IMR-90 (cell line): ENCODE measurements around the gene SVIL. TPM values are rescaled to one million over a fixed set of nuclear protein-coding genes. Genes with fewer than 3 reads are reported as not detected.

ENCODE experiments used
- ATAC-seq: fragments of 200-7000 bp; cut with Tn5 transposase; 2 replicates; pipeline ENCODE4 v1.9.1; 2020; ENCODE audit warnings: low read depth, mild to moderate bottlenecking, moderate library complexity
- BruUV-seq: library from RNA; stranded (reverse); fragments of 400-500 nt; replicated peaks from 2 replicates; lab custom pipeline; 2021; lab: Mats Ljungman, UMichigan
- CTCF ChIA-PET: fragments of 300-600 bp; formaldehyde crosslinking; extraction: SDS; loops from one replicate; lab custom pipeline; 2021; ENCODE audit warnings: antibody characterized with exemption; lab: Yijun Ruan, JAX
- POLR2A ChIA-PET: fragments of 300-600 bp; sonication (Branson Sonifier 250); formaldehyde crosslinking; loops from one replicate; lab custom pipeline; 2022; ENCODE audit warnings: antibody characterized with exemption; ENCODE audit not compliant: unreplicated experiment; lab: Charles Lee
- DNase-seq: peaks from one replicate; pipeline ENCODE4 v3.0.0; 2013
- H2AFZ ChIP-seq: replicated peaks from 2 replicates; pipeline ENCODE3; 2013; ENCODE audit warnings: low read length, mild to moderate bottlenecking; ENCODE audit not compliant: poor library complexity
- H2AK5ac ChIP-seq: 2 replicates; pipeline ENCODE4 v1.6.1; 2013; ENCODE audit warnings: low read depth, low read length, inconsistent platforms
- H2AK9ac ChIP-seq: replicated peaks from 2 replicates; pipeline ENCODE3; 2013; ENCODE audit warnings: mild to moderate bottlenecking, low read depth, low read length, moderate library complexity; ENCODE audit not compliant: poor library complexity
- H2BK120ac ChIP-seq: 2 replicates; pipeline ENCODE4 v1.6.1; 2013; ENCODE audit warnings: low read depth, low read length, inconsistent platforms
- H2BK15ac ChIP-seq: 3 replicates; pipeline ENCODE4 v1.6.1; 2013; ENCODE audit warnings: low read depth, low read length, inconsistent platforms
- H2BK20ac ChIP-seq: 2 replicates; pipeline ENCODE4 v1.6.1; 2013; ENCODE audit warnings: low read depth, mild to moderate bottlenecking, inconsistent platforms, low read length, moderate library complexity
- H2BK5ac ChIP-seq: 2 replicates; pipeline ENCODE4 v1.6.1; 2013; ENCODE audit warnings: mild to moderate bottlenecking, low read depth, low read length, inconsistent platforms; ENCODE audit not compliant: poor library complexity, severe bottlenecking
- H3K14ac ChIP-seq: replicated peaks from 2 replicates; pipeline ENCODE4 v1.6.1; 2013; ENCODE audit warnings: low read depth, low read length, inconsistent platforms
- H3K18ac ChIP-seq: 2 replicates; pipeline ENCODE4 v1.6.1; 2013; ENCODE audit warnings: low read depth, low read length, control low read depth
- H3K23ac ChIP-seq: 2 replicates; pipeline ENCODE4 v1.6.1; 2013; ENCODE audit warnings: low read depth, low read length, inconsistent platforms
- H3K27ac ChIP-seq: 2 replicates; pipeline ENCODE4 v1.5.1; 2013; ENCODE audit warnings: mild to moderate bottlenecking, control low read depth, low read length; ENCODE audit not compliant: insufficient read depth
- H3K27me3 ChIP-seq: 2 replicates; pipeline ENCODE4 v1.6.1; 2013; ENCODE audit warnings: low read length; ENCODE audit not compliant: control insufficient read depth, insufficient read depth
- H3K36me3 ChIP-seq: 2 replicates; pipeline ENCODE4 v1.6.1; 2013; ENCODE audit warnings: low read length, mixed read lengths; ENCODE audit not compliant: control insufficient read depth, insufficient read depth
- H3K4ac ChIP-seq: 2 replicates; pipeline ENCODE4 v1.6.1; 2013; ENCODE audit warnings: low read depth, low read length, inconsistent platforms
- H3K4me1 ChIP-seq: 2 replicates; pipeline ENCODE4 v1.6.1; 2013; ENCODE audit warnings: low read length, mixed read lengths; ENCODE audit not compliant: control insufficient read depth, insufficient read depth
- H3K4me2 ChIP-seq: 2 replicates; pipeline ENCODE4 v1.6.1; 2013; ENCODE audit warnings: low read depth, mild to moderate bottlenecking, control low read depth, low read length, moderate library complexity
- H3K4me3 ChIP-seq: 2 replicates; pipeline ENCODE4 v1.5.1; 2013; ENCODE audit warnings: low read depth, mild to moderate bottlenecking, control low read depth, low read length, moderate library complexity; ENCODE audit not compliant: insufficient read depth
- H3K56ac ChIP-seq: 2 replicates; pipeline ENCODE4 v1.6.1; 2013; ENCODE audit warnings: low read length, inconsistent platforms; ENCODE audit not compliant: insufficient read depth; ENCODE audit errors: extremely low read depth
- H3K79me1 ChIP-seq, 2 experiments: 2 replicates each; pipeline ENCODE4 v1.6.1; 2013; ENCODE audit warnings: low read length in 2 of 2, inconsistent platforms in 1 of 2, low read depth in 1 of 2
- H3K9ac ChIP-seq: 2 replicates; pipeline ENCODE4 v1.6.1; 2013; ENCODE audit warnings: low read depth, low read length, control low read depth
- H3K9me1 ChIP-seq: 2 replicates; pipeline ENCODE4 v1.6.1; 2013; ENCODE audit warnings: low read length, inconsistent platforms; ENCODE audit not compliant: insufficient read depth
- H3K9me3 ChIP-seq: 2 replicates; pipeline ENCODE4 v1.6.1; 2013; ENCODE audit warnings: low read length; ENCODE audit not compliant: control insufficient read depth, insufficient read depth
- H4K20me1 ChIP-seq: 2 replicates; pipeline ENCODE4 v1.6.1; 2013; ENCODE audit warnings: low read length, inconsistent platforms; ENCODE audit not compliant: insufficient read depth
- H4K5ac ChIP-seq: 2 replicates; pipeline ENCODE4 v1.6.1; 2013; ENCODE audit warnings: mild to moderate bottlenecking, low read depth, low read length, control low read depth
- H4K8ac ChIP-seq, 2 experiments: 2 replicates each; pipeline ENCODE4 v1.6.1; 2013; ENCODE audit warnings: low read depth in 2 of 2, low read length in 2 of 2, control low read depth in 1 of 2, inconsistent platforms in 1 of 2
- H4K91ac ChIP-seq: 2 replicates; pipeline ENCODE4 v1.6.1; 2013; ENCODE audit warnings: low read depth, low read length, inconsistent platforms; ENCODE audit not compliant: insufficient read depth
- BHLHE40 ChIP-seq: fragments of 150-350 bp; IDR thresholded peaks from 2 replicates; pipeline ENCODE4 v1.6.1; 2016; ENCODE audit warnings: mild to moderate bottlenecking, low read depth, low read length
- CHD1 ChIP-seq: IDR thresholded peaks from 2 replicates; pipeline ENCODE4 v1.6.1; 2012; ENCODE audit warnings: low read depth, low read length, improper control_type of control experiment
- FOS ChIP-seq: fragments of 150-350 bp; IDR thresholded peaks from 2 replicates; pipeline ENCODE4 v1.6.1; 2016; ENCODE audit warnings: low read depth, low read length
- MAFK ChIP-seq: IDR thresholded peaks from 2 replicates; pipeline ENCODE4 v1.6.1; 2012; ENCODE audit warnings: low read depth, low read length, improper control_type of control experiment
- MXI1 ChIP-seq: IDR thresholded peaks from 2 replicates; pipeline ENCODE4 v1.6.1; 2012; ENCODE audit warnings: low read depth, mild to moderate bottlenecking, low read length, moderate library complexity, borderline replicate concordance
- NFE2L2 ChIP-seq: fragments of 150-350 bp; IDR thresholded peaks from 2 replicates; pipeline ENCODE4 v1.6.1; 2016; ENCODE audit warnings: low read depth, mild to moderate bottlenecking, low read length
- POLR2A ChIP-seq: IDR thresholded peaks from 2 replicates; pipeline ENCODE4 v1.6.1; 2012; ENCODE audit warnings: mild to moderate bottlenecking, low read depth, low read length
- RAD21 ChIP-seq: IDR thresholded peaks from 2 replicates; pipeline ENCODE4 v1.6.1; 2012; ENCODE audit warnings: low read length, improper control_type of control experiment
- RCOR1 ChIP-seq: IDR thresholded peaks from 2 replicates; pipeline ENCODE4 v1.6.1; 2012; ENCODE audit warnings: mild to moderate bottlenecking, low read length, improper control_type of control experiment; ENCODE audit not compliant: insufficient replicate concordance
- RFX5 ChIP-seq: IDR thresholded peaks from 2 replicates; pipeline ENCODE4 v1.8.0; 2012; ENCODE audit warnings: low read depth, mild to moderate bottlenecking, low read length, moderate library complexity
- SMC3 ChIP-seq: fragments of 150-350 bp; IDR thresholded peaks from 2 replicates; pipeline ENCODE4 v1.6.1; 2016; ENCODE audit warnings: low read depth, mild to moderate bottlenecking, antibody characterized with exemption, low read length, moderate library complexity
- USF2 ChIP-seq: fragments of 150-350 bp; IDR thresholded peaks from 2 replicates; pipeline ENCODE4 v1.6.1; 2017; ENCODE audit warnings: mild to moderate bottlenecking, antibody characterized with exemption, low read length, low read depth
- WGBS, 2 experiments: methylation state at CpG; one replicate each; pipeline versions ENCODE4 v1.1.5 to v1.1.7; 2013; ENCODE audit warnings: missing lambda C conversion rate in 2 of 2; ENCODE audit not compliant: insufficient read length in 1 of 2; ENCODE audit errors: extremely low coverage in 2 of 2; 5-methylcytosine and 5-hydroxymethylcytosine counted together
- dilution Hi-C: fragments of 300-500 bp; cut with HindIII; formaldehyde crosslinking; loops from one replicate; pipeline ENCODE4 v1.14.3; 2018; ENCODE audit warnings: low sequenced_read_pairs; ENCODE audit not compliant: unreplicated experiment
- in situ Hi-C: fragments of 300-500 bp; cut with MboI; formaldehyde crosslinking; loops from 3 replicates; pipeline ENCODE4 v1.14.3; 2019; ENCODE audit warnings: low sequenced_read_pairs, inconsistent platforms, mixed read lengths
- intact Hi-C: fragments of 100-400 bp; cut with micrococcal nuclease; formaldehyde crosslinking; loops from 2 replicates; pipeline ENCODE4 v1.10.0; 2022
- polyA plus RNA-seq, 3 experiments: library from polyadenylated mRNA; depleted of rRNA; stranded (reverse); fragments of >200 nt; gene quantifications; 2 replicates each; pipeline ENCODE4 v1.2.3, GENCODE V29; 2012; ENCODE audit warnings: low replicate concordance in 1 of 3
- total RNA-seq: library from RNA; depleted of rRNA; stranded (reverse); fragments of >200 nt; gene quantifications from 2 replicates; pipeline ENCODE4 v1.2.3, GENCODE V29; 2012
- TF ChIP-seq, protein P1 (sequence below): conservative IDR thresholded peaks from 2 replicates; pipeline ENCODE4 v1.5.1; 2012; ENCODE audit warnings: mild to moderate bottlenecking, low read depth, low read length, improper control_type of control experiment

Gene SVIL
- total and polyA plus RNA-seq, 2 of the 4 experiments (the other 2 are of a cell fraction), result 11.5 to 11.6 TPM

DNA sequence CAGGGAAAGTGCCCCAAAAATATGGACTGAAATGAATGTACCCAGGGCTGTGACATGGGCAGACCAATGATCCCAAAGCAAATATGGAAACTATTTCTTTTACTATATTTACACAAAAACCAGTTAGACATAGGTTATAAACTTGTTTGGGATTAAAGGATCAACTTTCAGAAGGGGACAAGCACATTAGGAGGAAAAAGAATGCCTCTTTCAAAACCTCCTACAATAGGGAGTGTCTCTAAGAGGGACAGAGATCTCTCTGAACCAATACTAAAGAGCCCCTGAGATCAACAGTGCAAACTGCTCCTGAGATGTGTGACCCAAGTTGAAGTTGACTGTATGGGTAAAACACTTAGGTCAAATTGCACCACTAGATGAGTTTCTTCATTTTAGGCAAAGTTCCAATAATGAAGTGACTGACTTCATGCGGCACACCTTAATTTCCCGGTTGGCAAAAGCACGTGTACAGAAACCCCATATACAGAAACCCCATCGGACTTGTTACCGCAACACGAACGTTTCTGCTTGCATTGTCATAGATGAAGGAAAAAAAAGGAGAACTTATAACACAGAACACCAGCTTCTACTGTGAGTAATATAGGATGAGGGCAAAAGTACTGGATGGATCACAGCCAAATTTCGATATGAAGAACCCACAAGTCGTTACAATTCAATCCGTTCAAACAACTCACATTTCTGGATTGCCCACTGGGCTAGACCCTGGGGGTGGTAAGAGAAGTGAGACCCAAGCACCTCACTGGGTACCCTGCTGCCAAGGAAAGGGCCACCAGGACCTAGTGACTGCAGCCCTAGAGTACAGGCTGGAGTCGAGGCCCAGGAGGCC, 4.3 kb downstream of the SVIL start (continued):
- TF ChIP-seq RAD21, result no peak

DNA sequence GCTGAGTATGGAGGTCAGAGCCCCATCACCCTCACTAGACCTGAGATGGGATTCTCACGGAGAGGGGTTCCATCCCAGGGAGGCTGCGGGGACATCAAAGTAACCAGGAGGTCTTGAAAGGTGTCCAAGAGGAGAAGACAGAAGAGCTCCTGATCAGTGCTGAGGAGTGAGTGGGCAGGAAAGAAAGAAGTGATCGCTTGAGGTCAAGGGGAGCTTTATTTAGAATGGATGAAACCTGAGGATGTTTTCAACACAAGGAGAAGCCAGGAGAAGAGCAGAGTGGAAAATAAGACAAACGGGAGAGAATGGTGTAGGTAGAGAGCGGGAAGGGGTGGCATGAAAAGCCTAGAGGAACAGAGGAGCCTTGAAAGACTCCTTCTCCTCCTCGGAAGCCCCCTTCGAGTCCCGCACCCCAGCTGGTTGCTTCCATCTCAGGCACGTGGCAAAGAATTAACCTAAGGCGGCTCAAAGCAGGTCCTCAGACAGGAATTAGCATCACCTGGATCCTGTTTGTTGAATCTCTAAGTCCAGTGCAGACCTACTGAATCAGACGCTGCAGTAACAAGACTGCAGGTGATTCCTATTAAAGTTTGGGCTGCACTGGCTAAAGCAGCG, 5.8 kb downstream of the SVIL start:
- H3K9me1 ChIP-seq, result peaks cover 12% of the 10 kb centered on the region; the same call in 1 of the 2 replicates
- H3K9ac ChIP-seq, result no peak overlapping the region
- peak overlapping the region; percentile 15; the same call in 1 of the 2 replicates for H2AK5ac ChIP-seq
- no peak overlapping the region for H2BK20ac ChIP-seq
- WGBS, 2 experiments, result 94% methylated on average over 8 of the region's 12 CpGs; no CpG with 5 or more reads in 1 of the 2 experiments
- DNase-seq, result no peak
- H3K9me3 ChIP-seq, result no peaks in the 10 kb centered on the region
- peaks cover 25% of the 10 kb centered on the region; the same call in 1 of the 2 replicates for H4K20me1 ChIP-seq
- peaks cover 38 to 67% of the 10 kb centered on the region in 2 experiments for H3K79me1 ChIP-seq
- H3K18ac ChIP-seq, result 0 out of 2 replicates have a peak overlapping the region, but pooled peaks have one; percentile 23
- H3K4ac ChIP-seq, result no peak overlapping the region
- H3K4me3 ChIP-seq, result no peak overlapping the region
- no peak overlapping the region for H4K8ac ChIP-seq
- no peak overlapping the region for H2BK120ac ChIP-seq
- no peak overlapping the region for H2BK15ac ChIP-seq
- peaks cover 5% of the 10 kb centered on the region for H3K4me1 ChIP-seq
- H3K56ac ChIP-seq, result no peak overlapping the region
- POLR2A ChIA-PET, result no interaction called here
- no peak overlapping the region for H3K23ac ChIP-seq
- in situ Hi-C loops, result no loop called here
- no peaks in the 10 kb centered on the region for H3K36me3 ChIP-seq
- CTCF ChIA-PET, result interaction anchor here (1.4 kb wide), 1 partner anchor 107 kb away, joined by 7 read pairs; no protein-coding TSS in a partner anchor
- dilution Hi-C loops, result no loop called here
- no TSS peak for BruUV-seq
- no peak overlapping the region for H4K5ac ChIP-seq
- H2AK9ac ChIP-seq, result no peak overlapping the region
- no peak overlapping the region for H2BK5ac ChIP-seq
- H2AFZ ChIP-seq, result no peak overlapping the region
- intact Hi-C loops, result no loop called here
- H3K27me3 ChIP-seq, result no peaks in the 10 kb centered on the region
- no peak overlapping the region for H3K4me2 ChIP-seq
- no peak for ATAC-seq
- H3K27ac ChIP-seq, result no peak overlapping the region
- H4K91ac ChIP-seq, result no peak overlapping the region
- H3K14ac ChIP-seq, result no peak overlapping the region
- no peak for TF ChIP-seq FOS
- no peak for TF ChIP-seq BHLHE40
- no peak for TF ChIP-seq MAFK
- TF ChIP-seq NFE2L2, result no peak
- TF ChIP-seq, protein P1, sequence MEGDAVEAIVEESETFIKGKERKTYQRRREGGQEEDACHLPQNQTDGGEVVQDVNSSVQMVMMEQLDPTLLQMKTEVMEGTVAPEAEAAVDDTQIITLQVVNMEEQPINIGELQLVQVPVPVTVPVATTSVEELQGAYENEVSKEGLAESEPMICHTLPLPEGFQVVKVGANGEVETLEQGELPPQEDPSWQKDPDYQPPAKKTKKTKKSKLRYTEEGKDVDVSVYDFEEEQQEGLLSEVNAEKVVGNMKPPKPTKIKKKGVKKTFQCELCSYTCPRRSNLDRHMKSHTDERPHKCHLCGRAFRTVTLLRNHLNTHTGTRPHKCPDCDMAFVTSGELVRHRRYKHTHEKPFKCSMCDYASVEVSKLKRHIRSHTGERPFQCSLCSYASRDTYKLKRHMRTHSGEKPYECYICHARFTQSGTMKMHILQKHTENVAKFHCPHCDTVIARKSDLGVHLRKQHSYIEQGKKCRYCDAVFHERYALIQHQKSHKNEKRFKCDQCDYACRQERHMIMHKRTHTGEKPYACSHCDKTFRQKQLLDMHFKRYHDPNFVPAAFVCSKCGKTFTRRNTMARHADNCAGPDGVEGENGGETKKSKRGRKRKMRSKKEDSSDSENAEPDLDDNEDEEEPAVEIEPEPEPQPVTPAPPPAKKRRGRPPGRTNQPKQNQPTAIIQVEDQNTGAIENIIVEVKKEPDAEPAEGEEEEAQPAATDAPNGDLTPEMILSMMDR, result no peak
- TF ChIP-seq CHD1, result no peak
- no peak for TF ChIP-seq USF2
- TF ChIP-seq POLR2A, result no peak
- no peak for TF ChIP-seq RCOR1
- TF ChIP-seq SMC3, result no peak
- no peak for TF ChIP-seq MXI1
- TF ChIP-seq RFX5, result no peak
